ENCODE measurements around the gene NDOR1.
A peak's percentile ranks its signal among the peaks of the same experiment; 100 is the strongest.

Gene NDOR1

GRCh38 chr9:137198051-137198901 lies 7.2 kb upstream of the NDOR1 start:
- no peaks in the 10 kb centered on the region for H3K36me3 Mint-ChIP-seq (ENCODE audit: low read depth)
- H3K27ac Mint-ChIP-seq, result no peak overlapping the region
- H3K4me3 Mint-ChIP-seq, result peak overlapping the region; percentile 35

GRCh38 chr9:137198902-137199283 lies 6.6 kb upstream of the NDOR1 start:
- Mint-ChIP-seq H3K9me3 (no peaks in the 10 kb centered on the region), H3K36me3 (ENCODE audit: low read depth) (no peaks in the 10 kb centered on the region), H3K27ac (no peak overlapping the region), H3K4me1 (ENCODE audit: low read depth) (peaks cover 26% of the 10 kb centered on the region), H3K27me3 (no peaks in the 10 kb centered on the region), H3K4me3 (no peak overlapping the region)

More at GRCh38 chr9:137198051-137198901, 7.2 kb upstream of the NDOR1 start:
- H3K4me1 Mint-ChIP-seq (ENCODE audit: low read depth), result peaks cover 20% of the 10 kb centered on the region
- H3K9me3 Mint-ChIP-seq, result no peaks in the 10 kb centered on the region
- H3K27me3 Mint-ChIP-seq, result no peaks in the 10 kb centered on the region

- H3K36me3 Mint-ChIP-seq (ENCODE audit: low read depth), result no peaks in the 10 kb centered on the region
- peaks cover 32% of the 10 kb centered on the region for H3K4me1 Mint-ChIP-seq (ENCODE audit: low read depth)
- H3K27me3 Mint-ChIP-seq, result no peaks in the 10 kb centered on the region
- H3K27ac Mint-ChIP-seq, result peak overlapping the region; percentile 61
- peak overlapping the region; percentile 74 for H3K4me3 Mint-ChIP-seq
- no peaks in the 10 kb centered on the region for H3K9me3 Mint-ChIP-seq
These were observed 5.9 kb upstream of the NDOR1 start for GRCh38 chr9:137199411-137200121.

GRCh38 chr9:137200311-137201204 lies 4.9 kb upstream of the NDOR1 start, which contains the start of gene TPRN:
Gene TPRN, minus strand, starts transcription at chr9:137200741. Its CDS starts 30 bp downstream, at chr9:137200711.
- Mint-ChIP-seq H3K27me3 (no peaks in the 10 kb centered on the region), H3K36me3 (ENCODE audit: low read depth) (no peaks in the 10 kb centered on the region), H3K27ac (peak within 1 kb of the TSS; percentile 63), H3K4me1 (ENCODE audit: low read depth) (peaks cover 36% of the 10 kb centered on the region), H3K9me3 (no peaks in the 10 kb centered on the region), H3K4me3 (peak within 1 kb of the TSS; percentile 84)

- no peaks in the 10 kb centered on the region for H3K9me3 Mint-ChIP-seq
These were observed 4.2 kb upstream of the NDOR1 start for GRCh38 chr9:137201205-137201868.

GRCh38 chr9:137202966-137203365 lies 2.5 kb upstream of the NDOR1 start:
- no peak overlapping the region for H3K4me3 Mint-ChIP-seq
- H3K27ac Mint-ChIP-seq, result no peak overlapping the region
- peaks cover 16% of the 10 kb centered on the region for H3K36me3 Mint-ChIP-seq (ENCODE audit: low read depth)
- no peaks in the 10 kb centered on the region for H3K9me3 Mint-ChIP-seq
- H3K27me3 Mint-ChIP-seq, result no peaks in the 10 kb centered on the region
- H3K4me1 Mint-ChIP-seq (ENCODE audit: low read depth), result peaks cover 55% of the 10 kb centered on the region

More at GRCh38 chr9:137201205-137201868, 4.2 kb upstream of the NDOR1 start:
- no peaks in the 10 kb centered on the region for H3K27me3 Mint-ChIP-seq
- H3K4me1 Mint-ChIP-seq (ENCODE audit: low read depth), result peaks cover 41% of the 10 kb centered on the region
- peaks cover 1% of the 10 kb centered on the region for H3K36me3 Mint-ChIP-seq (ENCODE audit: low read depth)
- H3K27ac Mint-ChIP-seq, result peak overlapping the region; percentile 63
- H3K4me3 Mint-ChIP-seq, result peak overlapping the region; percentile 84

- H3K4me1 Mint-ChIP-seq (ENCODE audit: low read depth), result peaks cover 48% of the 10 kb centered on the region
- H3K27ac Mint-ChIP-seq, result peak overlapping the region; percentile 94
- no peaks in the 10 kb centered on the region for H3K27me3 Mint-ChIP-seq
- H3K9me3 Mint-ChIP-seq, result no peaks in the 10 kb centered on the region
- H3K36me3 Mint-ChIP-seq (ENCODE audit: low read depth), result peaks cover 26% of the 10 kb centered on the region
- peak overlapping the region; percentile 93 for H3K4me3 Mint-ChIP-seq
These were observed 772 bp upstream of the NDOR1 start for GRCh38 chr9:137204731-137205125.

GRCh38 chr9:137206602-137207001 lies 1.1 kb downstream of the NDOR1 start:
- Mint-ChIP-seq H3K27ac (peak overlapping the region; percentile 93), H3K27me3 (no peaks in the 10 kb centered on the region), H3K36me3 (ENCODE audit: low read depth) (peaks cover 26% of the 10 kb centered on the region), H3K9me3 (no peaks in the 10 kb centered on the region), H3K4me3 (peak overlapping the region; percentile 93), H3K4me1 (ENCODE audit: low read depth) (peaks cover 44% of the 10 kb centered on the region)

GRCh38 chr9:137211532-137211931 lies 6.0 kb downstream of the NDOR1 start:
- Mint-ChIP-seq H3K27ac (no peak overlapping the region), H3K4me1 (ENCODE audit: low read depth) (peaks cover 12% of the 10 kb centered on the region), H3K36me3 (ENCODE audit: low read depth) (peaks cover 27% of the 10 kb centered on the region), H3K27me3 (no peaks in the 10 kb centered on the region), H3K4me3 (no peak overlapping the region), H3K9me3 (no peaks in the 10 kb centered on the region)

GRCh38 chr9:137212520-137212919 lies 7.0 kb downstream of the NDOR1 start:
- H3K27ac Mint-ChIP-seq, result no peak overlapping the region
- peaks cover 17% of the 10 kb centered on the region for H3K36me3 Mint-ChIP-seq (ENCODE audit: low read depth)
- H3K9me3 Mint-ChIP-seq, result no peaks in the 10 kb centered on the region
- no peaks in the 10 kb centered on the region for H3K27me3 Mint-ChIP-seq
- peaks cover 2% of the 10 kb centered on the region for H3K4me1 Mint-ChIP-seq (ENCODE audit: low read depth)
- no peak overlapping the region for H3K4me3 Mint-ChIP-seq

GRCh38 chr9:137213160-137214060 lies 7.9 kb downstream of the NDOR1 start:
- Mint-ChIP-seq H3K4me3 (no peak overlapping the region), H3K36me3 (ENCODE audit: low read depth) (peaks cover 13% of the 10 kb centered on the region), H3K9me3 (no peaks in the 10 kb centered on the region), H3K27me3 (no peaks in the 10 kb centered on the region), H3K27ac (no peak overlapping the region), H3K4me1 (ENCODE audit: low read depth) (no peaks in the 10 kb centered on the region)

GRCh38 chr9:137214620-137215019 lies 9.1 kb downstream of the NDOR1 start:
- no peaks in the 10 kb centered on the region for H3K4me1 Mint-ChIP-seq (ENCODE audit: low read depth)
- H3K27ac Mint-ChIP-seq, result no peak overlapping the region
- H3K36me3 Mint-ChIP-seq (ENCODE audit: low read depth), result peaks cover 4% of the 10 kb centered on the region
- no peaks in the 10 kb centered on the region for H3K27me3 Mint-ChIP-seq
- no peak overlapping the region for H3K4me3 Mint-ChIP-seq
- no peaks in the 10 kb centered on the region for H3K9me3 Mint-ChIP-seq

GRCh38 chr9:137215196-137215986 lies 9.9 kb downstream of the NDOR1 start:
- no peak overlapping the region for H3K4me3 Mint-ChIP-seq
- H3K27me3 Mint-ChIP-seq, result no peaks in the 10 kb centered on the region
- H3K9me3 Mint-ChIP-seq, result no peaks in the 10 kb centered on the region
- H3K36me3 Mint-ChIP-seq (ENCODE audit: low read depth), result peaks cover 4% of the 10 kb centered on the region
- H3K4me1 Mint-ChIP-seq (ENCODE audit: low read depth), result no peaks in the 10 kb centered on the region
- no peak overlapping the region for H3K27ac Mint-ChIP-seq
